Ectodermal cell (in vitro differentiated cells): Measurements from ENCODE around the gene PPIP5K1.

Experiments used
- H3K27ac ChIP-seq: 2 replicates; pipeline ENCODE4 v1.7.0; 2013; ENCODE audit warnings: mild to moderate bottlenecking, low read depth, low read length; ENCODE audit not compliant: insufficient read depth, poor library complexity, severe bottlenecking
- H3K27me3 ChIP-seq: 2 replicates; pipeline ENCODE4 v1.7.0; 2013; ENCODE audit warnings: mild to moderate bottlenecking, low read length; ENCODE audit not compliant: insufficient read depth, control insufficient read depth, poor library complexity, severe bottlenecking
- H3K36me3 ChIP-seq: one replicate; pipeline ENCODE4 v1.7.0; 2013; ENCODE audit warnings: low read length; ENCODE audit not compliant: control insufficient read depth, insufficient read depth
- H3K4me1 ChIP-seq: one replicate; pipeline ENCODE4 v1.7.0; 2013; ENCODE audit warnings: low read length; ENCODE audit not compliant: control insufficient read depth, insufficient read depth
- H3K4me3 ChIP-seq: 2 replicates; pipeline ENCODE4 v1.7.0; 2013; ENCODE audit warnings: low read depth, low read length, control low read depth; ENCODE audit not compliant: insufficient read depth
- H3K9me3 ChIP-seq: 2 replicates; pipeline ENCODE4 v1.7.0; 2013; ENCODE audit warnings: mild to moderate bottlenecking, low read length, moderate library complexity; ENCODE audit not compliant: control insufficient read depth
- WGBS, 2 experiments: methylation state at CpG; one replicate each; pipeline ENCODE4 v1.1.7; 2013; ENCODE audit warnings: missing lambda C conversion rate in 2 of 2; 5-methylcytosine and 5-hydroxymethylcytosine counted together

Gene PPIP5K1

DNA sequence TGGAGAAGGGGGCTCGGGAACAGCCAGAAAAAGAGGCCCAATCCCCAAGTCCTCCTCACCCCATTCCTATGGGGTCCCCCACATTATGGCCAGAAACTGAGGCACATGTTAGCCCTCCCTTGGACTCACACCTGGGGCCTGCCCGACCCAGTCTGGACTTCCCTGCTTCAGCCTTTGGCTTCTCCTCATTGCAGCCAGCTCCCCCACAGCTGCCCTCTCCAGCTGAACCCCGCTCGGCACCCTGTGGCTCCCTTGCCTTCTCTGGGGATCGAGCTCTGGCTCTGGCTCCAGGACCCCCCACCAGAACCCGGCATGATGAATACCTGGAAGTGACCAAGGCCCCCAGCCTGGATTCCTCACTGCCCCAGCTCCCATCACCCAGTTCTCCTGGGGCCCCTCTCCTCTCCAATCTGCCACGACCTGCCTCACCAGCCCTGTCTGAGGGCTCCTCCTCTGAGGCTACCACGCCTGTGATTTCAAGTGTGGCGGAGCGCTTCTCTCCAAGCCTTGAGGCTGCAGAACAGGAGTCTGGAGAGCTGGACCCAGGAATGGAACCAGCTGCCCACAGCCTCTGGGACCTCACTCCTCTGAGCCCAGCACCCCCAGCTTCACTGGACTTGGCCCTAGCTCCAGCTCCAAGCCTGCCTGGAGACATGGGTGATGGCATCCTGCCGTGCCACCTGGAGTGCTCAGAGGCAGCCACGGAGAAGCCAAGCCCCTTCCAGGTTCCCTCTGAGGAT is 62.0 kb downstream of the PPIP5K1 start:
- Histone ChIP-seq H3K4me3 (no peak overlapping the region), H3K27me3 (no peaks in the 10 kb centered on the region), H3K27ac (no peak overlapping the region), H3K9me3 (no peaks in the 10 kb centered on the region), H3K4me1 (peaks cover 22% of the 10 kb centered on the region), H3K36me3 (peaks cover 12% of the 10 kb centered on the region)
- 87% methylated on average over 12 of the region's 12 CpGs for WGBS, 2 experiments

- Histone ChIP-seq H3K36me3 (peaks cover 20% of the 10 kb centered on the region), H3K4me3 (no peak overlapping the region), H3K27ac (no peak overlapping the region), H3K9me3 (no peaks in the 10 kb centered on the region), H3K27me3 (no peaks in the 10 kb centered on the region), H3K4me1 (peaks cover 22% of the 10 kb centered on the region)
- WGBS, 2 experiments = 89 to 92% methylated on average over 8 to 9 of the region's 9 CpGs
These were observed 62.8 kb downstream of the PPIP5K1 start for GRCh38 chr15:43527016-43527801.

GRCh38 chr15:43526261-43526930 is 63.6 kb downstream of the PPIP5K1 start:
- H3K27ac ChIP-seq = no peak overlapping the region
- no peaks in the 10 kb centered on the region for H3K9me3 ChIP-seq
- peaks cover 16% of the 10 kb centered on the region for H3K4me1 ChIP-seq
- H3K4me3 ChIP-seq = no peak overlapping the region
- no peaks in the 10 kb centered on the region for H3K27me3 ChIP-seq
- H3K36me3 ChIP-seq = peaks cover 28% of the 10 kb centered on the region
- 92 to 94% methylated on average over 11 of the region's 11 CpGs for WGBS, 2 experiments

DNA sequence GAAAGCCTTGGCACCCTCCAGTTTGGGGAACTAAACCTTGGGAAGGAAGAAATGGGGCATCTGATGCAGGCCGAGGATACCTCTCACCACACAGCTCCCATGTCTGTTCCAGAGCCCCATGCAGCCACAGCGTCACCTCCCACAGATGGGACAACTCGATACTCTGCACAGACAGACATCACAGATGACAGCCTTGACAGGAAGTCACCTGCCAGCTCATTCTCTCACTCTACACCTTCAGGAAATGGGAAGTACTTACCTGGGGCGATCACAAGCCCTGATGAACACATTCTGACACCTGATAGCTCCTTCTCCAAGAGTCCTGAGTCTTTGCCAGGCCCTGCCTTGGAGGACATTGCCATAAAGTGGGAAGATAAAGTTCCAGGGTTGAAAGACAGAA is 64.9 kb downstream of the PPIP5K1 start:
- Histone ChIP-seq H3K27me3 (no peaks in the 10 kb centered on the region), H3K27ac (no peak overlapping the region), H3K9me3 (no peaks in the 10 kb centered on the region), H3K4me1 (peaks cover 8% of the 10 kb centered on the region), H3K4me3 (no peak overlapping the region), H3K36me3 (peaks cover 31% of the 10 kb centered on the region)
- 92 to 94% methylated on average over 4 of the region's 4 CpGs for WGBS, 2 experiments

DNA sequence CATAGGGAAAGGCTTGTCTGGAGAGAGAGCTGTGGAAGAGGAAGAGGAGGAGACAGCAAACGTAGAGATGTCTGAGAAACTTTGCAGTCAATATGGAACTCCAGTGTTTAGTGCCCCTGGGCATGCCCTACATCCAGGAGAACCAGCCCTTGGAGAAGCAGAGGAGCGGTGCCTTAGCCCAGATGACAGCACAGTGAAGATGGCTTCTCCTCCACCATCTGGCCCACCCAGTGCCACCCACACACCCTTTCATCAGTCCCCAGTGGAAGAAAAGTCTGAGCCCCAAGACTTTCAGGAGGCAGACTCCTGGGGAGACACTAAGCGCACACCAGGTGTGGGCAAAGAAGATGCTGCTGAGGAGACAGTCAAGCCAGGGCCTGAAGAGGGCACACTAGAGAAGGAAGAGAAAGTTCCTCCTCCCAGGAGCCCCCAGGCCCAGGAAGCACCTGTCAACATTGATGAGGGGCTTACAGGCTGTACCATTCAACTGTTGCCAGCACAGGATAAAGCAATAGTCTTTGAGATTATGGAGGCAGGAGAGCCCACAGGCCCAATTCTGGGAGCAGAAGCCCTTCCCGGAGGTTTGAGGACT is 65.7 kb downstream of the PPIP5K1 start:
- WGBS, 2 experiments = 88 to 92% methylated on average over 4 of the region's 4 CpGs
- peaks cover 31% of the 10 kb centered on the region for H3K36me3 ChIP-seq

DNA sequence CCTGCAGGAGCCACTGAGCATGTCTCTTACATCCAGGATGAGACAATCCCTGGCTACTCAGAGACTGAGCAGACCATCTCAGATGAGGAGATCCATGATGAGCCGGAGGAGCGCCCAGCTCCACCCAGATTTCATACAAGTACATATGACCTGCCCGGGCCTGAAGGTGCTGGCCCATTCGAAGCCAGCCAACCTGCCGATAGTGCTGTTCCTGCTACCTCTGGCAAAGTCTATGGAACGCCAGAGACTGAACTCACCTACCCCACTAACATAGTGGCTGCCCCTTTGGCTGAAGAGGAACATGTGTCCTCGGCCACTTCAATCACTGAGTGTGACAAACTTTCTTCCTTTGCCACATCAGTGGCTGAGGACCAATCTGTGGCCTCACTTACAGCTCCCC is 66.4 kb downstream of the PPIP5K1 start:
- no peak overlapping the region for H3K4me3 ChIP-seq
- H3K9me3 ChIP-seq = no peaks in the 10 kb centered on the region
- no peak overlapping the region for H3K27ac ChIP-seq
- peaks cover 17% of the 10 kb centered on the region for H3K4me1 ChIP-seq
- peaks cover 31% of the 10 kb centered on the region for H3K36me3 ChIP-seq
- H3K27me3 ChIP-seq = no peaks in the 10 kb centered on the region
- WGBS, 2 experiments = 95 to 96% methylated on average over 7 of the region's 7 CpGs

More for the DNA sequence above, 65.7 kb downstream of the PPIP5K1 start:
- no peak overlapping the region for H3K4me3 ChIP-seq
- H3K27ac ChIP-seq = no peak overlapping the region
- peaks cover 10% of the 10 kb centered on the region for H3K4me1 ChIP-seq
- H3K9me3 ChIP-seq = no peaks in the 10 kb centered on the region
- no peaks in the 10 kb centered on the region for H3K27me3 ChIP-seq

DNA sequence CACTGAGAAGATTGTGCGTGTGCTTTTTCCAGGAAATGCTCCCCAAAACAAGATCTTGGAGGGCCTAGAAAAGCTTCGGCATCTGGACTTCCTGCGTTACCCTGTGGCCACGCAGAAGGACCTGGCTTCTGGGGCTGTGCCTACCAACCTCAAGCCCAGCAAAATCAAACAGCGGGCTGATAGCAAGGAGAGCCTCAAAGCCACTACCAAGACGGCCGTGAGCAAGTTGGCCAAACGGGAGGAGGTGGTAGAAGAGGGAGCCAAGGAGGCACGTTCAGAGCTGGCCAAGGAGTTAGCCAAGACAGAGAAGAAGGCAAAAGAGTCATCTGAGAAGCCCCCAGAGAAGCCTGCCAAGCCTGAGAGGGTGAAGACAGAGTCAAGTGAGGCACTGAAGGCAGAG is 67.8 kb downstream of the PPIP5K1 start:
- no peaks in the 10 kb centered on the region for H3K27me3 ChIP-seq
- H3K27ac ChIP-seq = no peak overlapping the region
- peaks cover 31% of the 10 kb centered on the region for H3K36me3 ChIP-seq
- H3K9me3 ChIP-seq = no peaks in the 10 kb centered on the region
- H3K4me1 ChIP-seq = peaks cover 24% of the 10 kb centered on the region
- no peak overlapping the region for H3K4me3 ChIP-seq
- WGBS, 2 experiments = 93% methylated on average over 9 of the region's 9 CpGs

DNA sequence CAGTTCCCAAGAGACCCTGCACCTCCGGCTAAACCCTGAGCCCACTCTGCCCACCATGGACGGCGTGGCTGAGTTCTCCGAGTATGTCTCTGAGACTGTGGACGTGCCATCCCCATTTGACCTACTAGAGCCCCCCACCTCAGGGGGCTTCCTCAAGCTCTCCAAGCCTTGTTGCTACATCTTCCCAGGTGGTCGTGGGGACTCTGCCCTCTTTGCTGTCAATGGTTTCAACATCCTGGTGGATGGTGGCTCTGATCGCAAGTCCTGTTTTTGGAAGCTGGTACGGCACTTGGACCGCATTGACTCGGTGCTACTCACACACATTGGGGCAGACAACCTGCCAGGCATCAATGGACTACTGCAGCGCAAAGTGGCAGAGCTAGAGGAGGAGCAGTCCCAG is 68.6 kb downstream of the PPIP5K1 start:
- H3K27ac ChIP-seq = no peak overlapping the region
- peaks cover 32% of the 10 kb centered on the region for H3K4me1 ChIP-seq
- peaks cover 31% of the 10 kb centered on the region for H3K36me3 ChIP-seq
- H3K4me3 ChIP-seq = no peak overlapping the region
- no peaks in the 10 kb centered on the region for H3K27me3 ChIP-seq
- no peaks in the 10 kb centered on the region for H3K9me3 ChIP-seq
- 95 to 97% methylated on average over 11 of the region's 11 CpGs for WGBS, 2 experiments

GRCh38 chr15:43520138-43520537 is 69.9 kb downstream of the PPIP5K1 start:
- H3K27ac ChIP-seq = no peak overlapping the region
- peaks cover 38% of the 10 kb centered on the region for H3K4me1 ChIP-seq
- no peaks in the 10 kb centered on the region for H3K9me3 ChIP-seq
- no peaks in the 10 kb centered on the region for H3K27me3 ChIP-seq
- H3K36me3 ChIP-seq = peaks cover 31% of the 10 kb centered on the region
- WGBS, 2 experiments = 54 to 57% methylated on average over 2 of the region's 2 CpGs
- no peak overlapping the region for H3K4me3 ChIP-seq

GRCh38 chr15:43519196-43519595 is 70.8 kb downstream of the PPIP5K1 start:
- Histone ChIP-seq H3K4me1 (peaks cover 42% of the 10 kb centered on the region), H3K36me3 (peaks cover 26% of the 10 kb centered on the region), H3K9me3 (no peaks in the 10 kb centered on the region), H3K4me3 (no peak overlapping the region), H3K27ac (no peak overlapping the region), H3K27me3 (no peaks in the 10 kb centered on the region)
- 72 to 73% methylated on average over 2 of the region's 2 CpGs for WGBS, 2 experiments
